Measurements from ENCODE around the gene BTBD9. TPM values are rescaled to one million over a fixed set of nuclear protein-coding genes. Genes with fewer than 3 reads are reported as not detected.

The BTBD9 gene
- polyA plus RNA-seq, 2 of the 4 experiments (the other 2 are of a cell fraction): 2.3 to 4.6 TPM

- TF ChIP-seq FOSL2 (IDR thresholded peaks at IDR 0.05) (no peak), FOSL2 (CRISPR knock-in tag; IDR thresholded peaks at IDR 0.05) (no peak), SREBF2 (IDR thresholded peaks at IDR 0.05) (no peak), TP53 (CRISPR knock-in tag; IDR thresholded peaks at IDR 0.05) (no peak)
Observed at GRCh38 chr6:38517005-38517404, 122.7 kb downstream of the BTBD9 start (continued).

- ChIA-PET POLR2A (no interaction called here), CTCF (no interaction called here)
- ATAC-seq (no peak), DNase-seq (ENCODE audit: low read depth in 1 of 2, low spot score in 1 of 2) (no peak), FAIRE-seq (no peak)
- H3K4me1 ChIP-seq: peaks cover 24% of the 10 kb centered on the region
- no peak overlapping the region for H3K4me2 ChIP-seq
- TF ChIP-seq EP300 (IDR thresholded peaks at IDR 0.05): no peak
- no peak overlapping the region for H3K27ac ChIP-seq
- no peaks in the 10 kb centered on the region for H3K9me3 ChIP-seq
- H3K4me3 ChIP-seq: no peak overlapping the region
Observed at GRCh38 chr6:38514399-38514798, 125.3 kb downstream of the BTBD9 start.

DNA sequence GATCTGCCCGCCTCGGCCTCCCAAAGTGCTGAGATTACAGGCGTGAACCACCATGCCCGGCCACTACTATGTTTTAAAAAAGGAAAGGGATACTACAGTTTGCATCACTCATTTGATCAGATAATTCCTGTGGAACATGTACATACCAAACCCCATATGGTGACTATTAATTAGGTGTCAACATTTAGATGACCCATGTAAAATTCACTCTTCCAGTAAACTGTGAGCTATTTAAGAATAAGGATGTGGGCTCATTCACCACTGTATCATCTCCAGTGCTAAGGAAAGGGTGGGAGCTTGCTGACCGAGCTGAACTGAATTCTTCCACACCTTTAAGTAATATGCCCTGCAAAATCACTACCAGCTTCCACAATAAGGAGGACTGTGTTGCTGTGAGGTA lies 127.5 kb downstream of the BTBD9 start:
- no peaks in the 10 kb centered on the region for H3K9me3 ChIP-seq
- POLR2A ChIA-PET: no interaction called here
- CTCF ChIA-PET: no interaction called here
- 94% methylated on average over 5 of the region's 5 CpGs for WGBS (ENCODE audit: missing lambda C conversion rate)
- no peak for DNase-seq (ENCODE audit: low read depth in 1 of 2, low spot score in 1 of 2)
- H3K4me3 ChIP-seq: no peak overlapping the region
- no peak overlapping the region for H3K27ac ChIP-seq
- ATAC-seq: no peak
- H3K4me2 ChIP-seq: no peak overlapping the region
- no peak for FAIRE-seq
- peaks cover 31% of the 10 kb centered on the region for H3K4me1 ChIP-seq
- TF ChIP-seq FOXS1 (CRISPR knock-in tag; IDR thresholded peaks at IDR 0.05) (no peak), ZSCAN20 (CRISPR knock-in tag; IDR thresholded peaks at IDR 0.05) (no peak)

GRCh38 chr6:38510205-38510604 lies 129.5 kb downstream of the BTBD9 start:
- H3K4me3 ChIP-seq: no peak overlapping the region
- 95% methylated on average over 1 of the region's 1 CpG for WGBS (ENCODE audit: missing lambda C conversion rate)
- H3K4me1 ChIP-seq: peaks cover 23% of the 10 kb centered on the region
- H3K27ac ChIP-seq: peak overlapping the region in 1 of 2 experiments; percentile 47; a peak in 3 of 6 replicates
- no peaks in the 10 kb centered on the region for H3K9me3 ChIP-seq
- ChIA-PET POLR2A (no interaction called here), CTCF (interaction anchor here (1.2 kb wide), 1 partner anchor 17 kb away, joined by 3 read pairs; no protein-coding TSS in a partner anchor)
- DNase-seq (ENCODE audit: low read depth in 1 of 2, low spot score in 1 of 2): no peak
- no peak for FAIRE-seq
- peak overlapping the region; percentile 34 for H3K4me2 ChIP-seq
- no peak; a peak in 1 of 6 replicates for ATAC-seq
- no peak for TF ChIP-seq ZSCAN20 (CRISPR knock-in tag; IDR thresholded peaks at IDR 0.05)
- TF ChIP-seq GATA3 (IDR thresholded peaks at IDR 0.05; ENCODE audit: borderline replicate concordance): no peak

DNA sequence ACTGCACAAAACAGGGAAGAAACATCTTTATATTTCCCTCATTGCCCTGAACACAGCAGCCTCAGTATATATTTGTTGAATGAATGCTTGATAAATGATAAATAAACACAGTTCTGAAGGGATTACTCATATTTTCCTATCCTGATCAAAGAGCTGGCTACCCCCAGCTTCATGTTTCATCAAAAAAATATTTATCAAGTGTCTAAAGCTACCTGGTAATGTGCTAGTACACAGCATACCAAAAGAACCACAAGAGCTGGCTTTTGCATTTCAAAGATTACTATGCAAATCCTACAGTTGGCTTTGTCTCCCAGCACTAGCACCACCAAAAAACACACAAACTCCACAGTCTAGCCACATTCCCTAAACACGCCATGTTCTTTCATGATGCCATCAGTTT lies 130.0 kb downstream of the BTBD9 start:
- FAIRE-seq (no peak), ATAC-seq (peak in 1 of 2 experiments; percentile 60; a peak in 3 of 6 replicates), DNase-seq (ENCODE audit: low read depth in 1 of 2, low spot score in 1 of 2) (peak in 1 of 2 experiments; percentile 35)
- Histone ChIP-seq H3K4me1 (peaks cover 23% of the 10 kb centered on the region), H3K27ac (peak overlapping the region in 1 of 2 experiments; percentile 47; a peak in 3 of 6 replicates), H3K4me2 (peak overlapping the region; percentile 34), H3K4me3 (no peak overlapping the region), H3K9me3 (no peaks in the 10 kb centered on the region)
- POLR2A ChIA-PET: no interaction called here
- TF ChIP-seq FOSL2 (IDR thresholded peaks at IDR 0.05): no peak
- peak; percentile 28; the same call in 1 of the 2 replicates for TF ChIP-seq FOSL2 (CRISPR knock-in tag; IDR thresholded peaks at IDR 0.05)
- no peak for TF ChIP-seq POLR2AphosphoS2 (conservative IDR thresholded peaks at IDR 0.05; ENCODE audit: low read length)
- 95% methylated on average over 1 of the region's 1 CpG for WGBS (ENCODE audit: missing lambda C conversion rate)
- CTCF ChIA-PET: no interaction called here

- FAIRE-seq: no peak
- Histone ChIP-seq H3K4me3 (no peak overlapping the region), H3K9me3 (no peaks in the 10 kb centered on the region), H3K27ac (peak overlapping the region in 1 of 2 experiments; percentile 6; a peak in 1 of 6 replicates), H3K4me2 (peak overlapping the region; percentile 34), H3K4me1 (peaks cover 23% of the 10 kb centered on the region)
- CTCF ChIA-PET: no interaction called here
- peak in 1 of 2 experiments; percentile 36 for DNase-seq (ENCODE audit: low read depth in 1 of 2, low spot score in 1 of 2)
- POLR2A ChIA-PET: no interaction called here
- peak; percentile 59 to 67; a peak in 4 of 6 replicates for ATAC-seq
- TF ChIP-seq RAD21 (conservative IDR thresholded peaks at IDR 0.05 in 1 of 2, IDR thresholded peaks at IDR 0.05 in 1 of 2) (no peak), HOXB13 (CRISPR knock-in tag; IDR thresholded peaks at IDR 0.05; ENCODE audit: low read depth) (no peak), CEBPB (IDR thresholded peaks at IDR 0.05) (peak in 1 of 2 experiments; percentile 34; a peak in 1 of 4 replicates), FOSB (CRISPR knock-in tag; IDR thresholded peaks at IDR 0.05) (no peak)
Observed at GRCh38 chr6:38508894-38509293, 130.8 kb downstream of the BTBD9 start.

- CTCF ChIA-PET: no interaction called here
- TF ChIP-seq RNF2 (IDR thresholded peaks at IDR 0.05; ENCODE audit: borderline replicate concordance, low read depth): no peak
- no peak for TF ChIP-seq ZC3H11A (IDR thresholded peaks at IDR 0.05)
- no peak for TF ChIP-seq TFCP2L1 (CRISPR knock-in tag; IDR thresholded peaks at IDR 0.05)
- TF ChIP-seq MAFK (IDR thresholded peaks at IDR 0.05; ENCODE audit: partially characterized antibody): no peak
- TF ChIP-seq TP53 (CRISPR knock-in tag; IDR thresholded peaks at IDR 0.05): no peak
- TF ChIP-seq, protein P1, sequence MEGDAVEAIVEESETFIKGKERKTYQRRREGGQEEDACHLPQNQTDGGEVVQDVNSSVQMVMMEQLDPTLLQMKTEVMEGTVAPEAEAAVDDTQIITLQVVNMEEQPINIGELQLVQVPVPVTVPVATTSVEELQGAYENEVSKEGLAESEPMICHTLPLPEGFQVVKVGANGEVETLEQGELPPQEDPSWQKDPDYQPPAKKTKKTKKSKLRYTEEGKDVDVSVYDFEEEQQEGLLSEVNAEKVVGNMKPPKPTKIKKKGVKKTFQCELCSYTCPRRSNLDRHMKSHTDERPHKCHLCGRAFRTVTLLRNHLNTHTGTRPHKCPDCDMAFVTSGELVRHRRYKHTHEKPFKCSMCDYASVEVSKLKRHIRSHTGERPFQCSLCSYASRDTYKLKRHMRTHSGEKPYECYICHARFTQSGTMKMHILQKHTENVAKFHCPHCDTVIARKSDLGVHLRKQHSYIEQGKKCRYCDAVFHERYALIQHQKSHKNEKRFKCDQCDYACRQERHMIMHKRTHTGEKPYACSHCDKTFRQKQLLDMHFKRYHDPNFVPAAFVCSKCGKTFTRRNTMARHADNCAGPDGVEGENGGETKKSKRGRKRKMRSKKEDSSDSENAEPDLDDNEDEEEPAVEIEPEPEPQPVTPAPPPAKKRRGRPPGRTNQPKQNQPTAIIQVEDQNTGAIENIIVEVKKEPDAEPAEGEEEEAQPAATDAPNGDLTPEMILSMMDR (IDR thresholded peaks at IDR 0.05): no peak
- TF ChIP-seq, protein P2, sequence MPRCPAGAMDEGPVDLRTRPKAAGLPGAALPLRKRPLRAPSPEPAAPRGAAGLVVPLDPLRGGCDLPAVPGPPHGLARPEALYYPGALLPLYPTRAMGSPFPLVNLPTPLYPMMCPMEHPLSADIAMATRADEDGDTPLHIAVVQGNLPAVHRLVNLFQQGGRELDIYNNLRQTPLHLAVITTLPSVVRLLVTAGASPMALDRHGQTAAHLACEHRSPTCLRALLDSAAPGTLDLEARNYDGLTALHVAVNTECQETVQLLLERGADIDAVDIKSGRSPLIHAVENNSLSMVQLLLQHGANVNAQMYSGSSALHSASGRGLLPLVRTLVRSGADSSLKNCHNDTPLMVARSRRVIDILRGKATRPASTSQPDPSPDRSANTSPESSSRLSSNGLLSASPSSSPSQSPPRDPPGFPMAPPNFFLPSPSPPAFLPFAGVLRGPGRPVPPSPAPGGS (IDR thresholded peaks at IDR 0.05): no peak
- no peak for TF ChIP-seq MYC (IDR thresholded peaks at IDR 0.05; ENCODE audit: borderline replicate concordance, low read length)
- TF ChIP-seq NFE2L2 (conservative IDR thresholded peaks at IDR 0.05; ENCODE audit: low read length): no peak
- TF ChIP-seq SREBF2 (IDR thresholded peaks at IDR 0.05): no peak
- no peak for TF ChIP-seq HOXA7 (CRISPR knock-in tag; IDR thresholded peaks at IDR 0.05)
Observed at GRCh38 chr6:38508286-38508685, 131.4 kb downstream of the BTBD9 start.

More at GRCh38 chr6:38508286-38508685, 131.4 kb downstream of the BTBD9 start:
- no peak for DNase-seq (ENCODE audit: low read depth in 1 of 2, low spot score in 1 of 2)
- H3K4me3 ChIP-seq: no peak overlapping the region
- peaks cover 23% of the 10 kb centered on the region for H3K4me1 ChIP-seq
- peak overlapping the region in 1 of 2 experiments; percentile 6; a peak in 1 of 6 replicates for H3K27ac ChIP-seq
- H3K4me2 ChIP-seq: peak overlapping the region; percentile 34
- POLR2A ChIA-PET: no interaction called here
- WGBS (ENCODE audit: missing lambda C conversion rate): 95% methylated on average over 2 of the region's 2 CpGs
- no peaks in the 10 kb centered on the region for H3K9me3 ChIP-seq
- FAIRE-seq: no peak
- no peak for ATAC-seq

Data from A549 (cell line).